Endothelial cell (in vitro differentiated cells): Measurements from ENCODE around the gene FOXRED1. TPM values are rescaled to one million over a fixed set of nuclear protein-coding genes. Genes with fewer than 3 reads are reported as not detected.

Experiments used
- DNase-seq: peaks from one replicate; pipeline ENCODE4 v3.0.0; 2021; ENCODE audit warnings: low spot score
- H3K27ac Mint-ChIP-seq: one replicate; pipeline ENCODE4 v1.8.0; 2021; ENCODE audit warnings: mixed read lengths, inconsistent platforms; ENCODE audit not compliant: unreplicated experiment
- H3K27me3 Mint-ChIP-seq: one replicate; pipeline ENCODE4 v1.8.0; 2021; ENCODE audit warnings: mild to moderate bottlenecking, moderate library complexity, mixed read lengths, inconsistent platforms; ENCODE audit not compliant: unreplicated experiment
- H3K36me3 Mint-ChIP-seq: one replicate; pipeline ENCODE4 v1.8.0; 2021; ENCODE audit warnings: mild to moderate bottlenecking, low read depth, mixed read lengths, inconsistent platforms; ENCODE audit not compliant: unreplicated experiment
- H3K4me1 Mint-ChIP-seq: one replicate; pipeline ENCODE4 v1.8.0; 2021; ENCODE audit warnings: mild to moderate bottlenecking, mixed read lengths, inconsistent platforms; ENCODE audit not compliant: unreplicated experiment
- H3K4me3 Mint-ChIP-seq: one replicate; pipeline ENCODE4 v1.8.0; 2021; ENCODE audit warnings: mild to moderate bottlenecking, mixed read lengths, inconsistent platforms; ENCODE audit not compliant: unreplicated experiment
- H3K9me3 Mint-ChIP-seq: one replicate; pipeline ENCODE4 v1.8.0; 2021; ENCODE audit warnings: mixed read lengths, inconsistent platforms; ENCODE audit not compliant: unreplicated experiment
- CTCF ChIP-seq: fragments of 200-600 bp; sonication (generic); IDR thresholded peaks from one replicate; pipeline ENCODE4 v1.5.0; 2021; ENCODE audit warnings: antibody characterized with exemption; ENCODE audit not compliant: unreplicated experiment
- total RNA-seq: library from RNA; stranded (reverse); fragmentation: NEBNext Ultra II Directional; extraction: Animal tissue kit (Norgen Biotek cat#: 25700); gene quantifications from one replicate; pipeline ENCODE4 v1.2.1, GENCODE V29; 2021; ENCODE audit not compliant: unreplicated experiment

The FOXRED1 gene
- total RNA-seq, 1 donor from 2014 or later = 35.8 TPM

GRCh38 chr11:126280595-126280994 is 11.6 kb downstream of the FOXRED1 start:
- H3K27me3 Mint-ChIP-seq = peaks cover 24% of the 10 kb centered on the region
- H3K9me3 Mint-ChIP-seq = no peaks in the 10 kb centered on the region
- H3K36me3 Mint-ChIP-seq = peaks cover 33% of the 10 kb centered on the region
- H3K27ac Mint-ChIP-seq = peak overlapping the region; percentile 89
- DNase-seq = peak; percentile 49
- no peak for TF ChIP-seq CTCF
- H3K4me1 Mint-ChIP-seq = peaks cover 40% of the 10 kb centered on the region
- H3K4me3 Mint-ChIP-seq = peak overlapping the region; percentile 59

GRCh38 chr11:126281245-126281644 is 12.3 kb downstream of the FOXRED1 start:
- no peaks in the 10 kb centered on the region for H3K9me3 Mint-ChIP-seq
- peaks cover 40% of the 10 kb centered on the region for H3K4me1 Mint-ChIP-seq
- peaks cover 23% of the 10 kb centered on the region for H3K27me3 Mint-ChIP-seq
- peaks cover 31% of the 10 kb centered on the region for H3K36me3 Mint-ChIP-seq
- H3K4me3 Mint-ChIP-seq = peak overlapping the region; percentile 87
- TF ChIP-seq CTCF = no peak
- DNase-seq = no peak
- H3K27ac Mint-ChIP-seq = peak overlapping the region; percentile 53

- H3K27me3 Mint-ChIP-seq = peaks cover 23% of the 10 kb centered on the region
- H3K36me3 Mint-ChIP-seq = peaks cover 32% of the 10 kb centered on the region
- H3K9me3 Mint-ChIP-seq = no peaks in the 10 kb centered on the region
- H3K4me1 Mint-ChIP-seq = peaks cover 40% of the 10 kb centered on the region
- no peak for TF ChIP-seq CTCF
- H3K27ac Mint-ChIP-seq = peak overlapping the region; percentile 59
- peak overlapping the region; percentile 87 for H3K4me3 Mint-ChIP-seq
- DNase-seq = no peak
Measured at GRCh38 chr11:126281666-126282175, 12.8 kb downstream of the FOXRED1 start.

- TF ChIP-seq CTCF = no peak
- peak; percentile 42 for DNase-seq
- Mint-ChIP-seq H3K4me1 (peaks cover 40% of the 10 kb centered on the region), H3K27ac (peak overlapping the region; percentile 59), H3K27me3 (peaks cover 23% of the 10 kb centered on the region), H3K9me3 (no peaks in the 10 kb centered on the region), H3K36me3 (peaks cover 28% of the 10 kb centered on the region), H3K4me3 (peak overlapping the region; percentile 89)
Measured at GRCh38 chr11:126282361-126282735, 13.4 kb downstream of the FOXRED1 start.

- Mint-ChIP-seq H3K36me3 (peaks cover 22% of the 10 kb centered on the region), H3K27me3 (peaks cover 23% of the 10 kb centered on the region), H3K4me3 (peak within 1 kb of the TSS; percentile 95), H3K27ac (peak within 1 kb of the TSS; percentile 97), H3K4me1 (peaks cover 40% of the 10 kb centered on the region), H3K9me3 (no peaks in the 10 kb centered on the region)
- DNase-seq = peak; percentile 52
- no peak for TF ChIP-seq CTCF
Measured at GRCh38 chr11:126282736-126283591, 14.0 kb downstream of the FOXRED1 start, which contains the start of gene TIRAP. Gene TIRAP, plus strand, starts transcription at chr11:126283093. Its CDS starts 7,802 bp downstream, at chr11:126290895.
